ENCODE results near the gene CENPM. TPM values are rescaled to one million over a fixed set of nuclear protein-coding genes. Genes with fewer than 3 reads are reported as not detected.

CENPM gene
- total RNA-seq, 1 experiment from 2014 or later = 56.0 TPM

GRCh38 chr22:41933411-41934177 lies 13.4 kb downstream of the CENPM start:
- no peak for DNase-seq (ENCODE audit: low read depth)

DNA sequence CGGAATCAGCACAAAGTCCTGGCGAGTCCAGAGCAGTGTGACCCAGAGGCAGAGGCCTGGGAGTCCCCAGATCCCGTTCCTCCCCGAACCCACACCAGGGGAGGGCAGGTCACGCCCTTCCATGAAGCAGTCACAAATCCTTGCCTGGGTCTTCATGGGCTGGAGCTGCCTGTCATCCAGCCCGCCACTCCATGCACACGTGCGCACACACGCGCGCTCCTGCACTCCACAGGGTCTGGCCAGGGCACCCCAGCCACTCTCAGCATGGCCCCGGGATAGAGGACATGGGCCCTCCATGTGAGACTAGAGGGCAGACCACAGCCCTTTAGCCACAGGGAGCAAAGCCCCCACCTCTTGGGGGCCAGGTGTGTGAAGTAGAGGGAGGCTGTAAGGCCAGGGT lies 14.6 kb downstream of the CENPM start:
- no peak for DNase-seq (ENCODE audit: low read depth)

GRCh38 chr22:41931701-41932269 lies 15.2 kb downstream of the CENPM start:
- no peak for DNase-seq (ENCODE audit: low read depth)

GRCh38 chr22:41929418-41929810 lies 17.5 kb downstream of the CENPM start:
- DNase-seq (ENCODE audit: low read depth) = no peak

DNA sequence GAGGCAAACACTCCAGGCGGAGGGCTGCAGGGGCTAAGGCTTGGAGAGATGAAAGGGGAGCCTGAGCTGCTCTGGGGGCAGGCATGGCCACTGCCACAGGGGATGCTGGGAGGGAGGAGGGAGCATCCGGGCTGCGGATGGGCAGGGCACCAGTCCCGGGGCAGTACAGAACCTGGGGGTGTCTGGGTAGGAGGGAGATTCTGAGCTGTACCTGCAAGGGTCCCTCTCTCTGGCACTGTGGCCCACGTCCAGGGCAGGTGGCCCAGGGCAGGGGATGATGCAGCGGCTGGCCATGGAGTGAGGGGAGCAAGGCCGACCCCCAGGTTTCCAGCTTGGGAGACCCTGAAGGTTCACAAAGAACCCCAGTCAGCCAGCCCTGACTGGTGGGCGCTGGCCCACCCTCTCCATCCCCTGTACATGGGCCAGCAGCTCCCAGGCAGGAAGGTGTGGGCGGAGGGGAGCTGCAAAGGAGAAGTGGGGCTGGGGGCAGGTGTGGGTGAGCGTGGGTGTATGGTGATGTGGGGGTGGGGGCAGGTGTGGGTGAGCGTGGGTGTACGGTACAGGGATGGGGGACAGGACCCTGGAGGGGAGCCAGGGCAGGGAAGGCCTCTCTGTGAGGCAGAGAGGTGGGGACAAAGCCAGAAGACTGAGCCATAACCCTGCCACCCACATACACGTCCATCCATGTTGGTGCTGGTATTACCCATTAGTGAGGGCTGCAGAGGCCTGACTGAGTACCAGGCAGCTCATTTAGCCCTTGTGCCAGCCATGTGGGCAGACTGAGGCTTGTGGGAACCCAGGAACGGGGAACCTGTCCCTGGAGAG lies 18.1 kb downstream of the CENPM start:
- no peak for DNase-seq (ENCODE audit: low read depth)

- DNase-seq (ENCODE audit: low read depth) = no peak
Observed at GRCh38 chr22:41927813-41928212, 19.1 kb downstream of the CENPM start.

GRCh38 chr22:41925783-41926460 lies 21.0 kb downstream of the CENPM start:
- DNase-seq (ENCODE audit: low read depth) = no peak

DNA sequence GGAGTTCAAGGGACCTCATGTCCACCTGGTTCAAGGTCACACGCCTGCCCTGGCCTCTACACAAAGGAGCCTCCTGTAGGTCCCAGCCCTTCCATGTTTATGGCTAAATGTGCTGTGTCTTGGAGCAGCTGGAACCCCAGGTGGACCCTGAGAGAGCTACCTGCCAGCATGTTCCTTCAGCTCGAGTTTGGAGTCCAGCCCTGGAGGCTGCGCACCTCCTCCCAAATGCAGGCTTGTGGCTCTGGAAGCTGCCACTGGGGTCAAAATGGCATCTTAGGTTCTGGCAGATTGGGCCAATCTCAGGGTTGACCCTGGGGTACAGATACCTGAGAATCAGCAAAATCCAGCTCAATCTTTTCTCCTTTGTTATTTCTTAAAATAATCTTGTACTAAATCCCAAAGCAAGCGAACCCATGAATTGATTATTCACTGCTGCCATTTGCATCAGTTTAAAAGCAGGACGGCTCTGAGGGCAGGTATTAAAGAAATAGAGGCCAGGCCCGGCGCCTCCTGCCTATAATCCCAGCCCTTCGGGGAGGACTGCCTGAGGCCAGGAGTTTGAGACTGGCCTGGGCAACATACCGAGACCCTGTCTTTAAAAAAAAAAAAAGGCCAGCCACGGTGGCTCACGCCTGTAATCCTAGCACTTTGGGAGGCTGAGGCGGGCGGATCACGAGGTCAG lies 23.2 kb downstream of the CENPM start:
- DNase-seq (ENCODE audit: low read depth) = no peak

GRCh38 chr22:41922940-41923594 lies 23.9 kb downstream of the CENPM start:
- no peak for DNase-seq (ENCODE audit: low read depth)

DNA sequence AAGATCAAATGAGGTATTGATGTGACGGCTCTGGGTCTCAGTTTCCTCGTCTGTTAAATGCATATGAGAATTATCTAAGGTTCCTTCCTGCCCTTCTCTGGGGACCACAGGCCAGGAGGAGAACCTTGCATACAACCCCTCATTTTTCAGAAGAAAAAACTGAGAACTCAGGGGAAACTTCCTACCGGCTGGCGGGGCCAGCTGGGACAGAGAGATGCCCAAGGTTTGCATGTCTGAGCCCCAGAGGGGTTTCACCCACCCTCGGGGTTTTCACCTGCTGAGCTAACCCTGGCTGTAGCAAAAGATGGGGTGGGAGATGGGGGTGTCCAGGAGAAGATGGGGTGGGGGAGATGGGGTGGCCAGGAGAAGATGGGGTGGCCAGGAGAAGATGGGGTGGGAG lies 24.6 kb downstream of the CENPM start:
- no peak for DNase-seq (ENCODE audit: low read depth)

- no peak for DNase-seq (ENCODE audit: low read depth)
Observed at GRCh38 chr22:41920271-41920976, 26.5 kb downstream of the CENPM start.

DNA sequence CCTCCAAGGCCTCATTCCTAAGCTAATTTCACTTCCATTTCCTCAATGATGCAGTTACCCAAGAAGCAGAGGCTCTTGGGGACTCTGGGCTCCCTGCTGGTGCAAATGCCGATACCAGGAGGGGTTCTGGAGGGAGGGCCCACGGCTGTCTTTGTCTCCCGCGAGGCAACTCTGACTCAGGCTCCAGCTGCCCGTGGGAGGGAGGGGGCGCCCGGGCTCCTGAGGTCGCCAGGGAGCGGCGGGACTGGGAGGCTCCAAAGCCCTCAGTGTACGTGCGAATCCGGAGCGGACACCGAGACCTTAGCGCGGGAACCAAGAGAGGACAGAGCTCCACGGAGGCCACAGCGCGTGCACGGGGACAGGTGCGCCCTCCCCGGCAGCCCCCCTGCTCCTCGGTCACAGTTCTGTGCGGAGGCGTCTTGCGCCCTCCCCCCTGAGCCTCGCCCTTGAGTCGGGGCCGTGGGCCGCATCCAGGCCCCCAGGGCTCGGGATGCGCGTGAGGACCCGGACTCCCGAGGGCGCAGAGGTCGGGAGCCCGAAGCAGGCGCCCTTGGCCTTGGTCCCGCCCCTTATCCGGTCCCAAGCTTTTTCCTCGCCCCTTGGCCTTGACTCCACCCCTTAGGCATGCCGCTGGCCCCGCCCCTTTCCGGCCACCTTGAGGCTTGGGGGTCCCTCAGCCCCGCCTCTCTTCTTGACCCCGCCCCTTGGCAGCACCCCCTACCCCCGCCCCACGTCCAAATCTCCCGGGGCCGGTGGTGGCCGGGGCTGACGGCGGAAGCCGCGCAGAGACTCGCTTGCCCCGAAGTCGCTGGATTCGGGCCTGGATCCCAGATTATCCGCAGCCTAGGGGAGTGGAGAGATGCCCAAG lies 27.4 kb downstream of the CENPM start:
- peak; percentile 33 for DNase-seq (ENCODE audit: low read depth)

GRCh38 chr22:41917903-41918791 lies 28.8 kb downstream of the CENPM start:
- peak; percentile 49 for DNase-seq (ENCODE audit: low read depth)

DNA sequence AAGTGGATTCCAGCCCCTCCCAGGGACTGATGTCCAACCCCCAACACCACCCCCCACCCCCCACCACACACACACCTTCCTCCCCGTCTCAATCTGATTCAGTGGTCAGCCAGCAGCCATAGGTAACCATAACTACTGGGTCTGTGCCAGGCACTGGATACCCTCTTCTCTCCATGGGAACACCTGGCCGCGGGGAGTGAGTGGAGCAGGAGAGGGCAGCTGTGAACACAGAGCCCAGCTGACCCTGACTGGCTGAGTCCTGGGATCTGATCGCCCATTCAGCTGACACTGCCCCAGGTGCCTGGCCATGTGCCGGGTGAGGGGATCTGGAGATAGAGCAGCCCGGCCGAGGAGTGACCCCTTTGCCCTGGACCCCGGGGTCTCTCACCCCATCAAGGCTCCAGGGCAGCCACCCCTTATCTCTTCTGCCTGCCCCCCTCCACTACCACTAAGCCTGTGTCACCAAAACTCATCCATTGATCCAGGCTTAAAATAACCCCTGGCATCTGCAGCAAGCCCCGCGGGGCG lies 29.5 kb downstream of the CENPM start:
- DNase-seq (ENCODE audit: low read depth) = no peak

- DNase-seq (ENCODE audit: low read depth) = no peak
Observed at GRCh38 chr22:41916745-41917358, 30.1 kb downstream of the CENPM start.

- DNase-seq (ENCODE audit: low read depth) = no peak
Observed at GRCh38 chr22:41915786-41916493, 31.0 kb downstream of the CENPM start.

All from LHCN-M2 (cell line).